ENCODE results near the gene TNIK.
"Not testable (repeated sequence)": the region's sequence is repeated elsewhere in the genome, so short reads cannot be mapped to it uniquely, and the experiment has no call there.

The TNIK gene

GRCh38 chr3:171430530-171430929 is 29.7 kb downstream of the TNIK start:
- DNase-seq (ENCODE audit: insufficient read length, low spot score) (no peak), FAIRE-seq (no peak)
- no peak for TF ChIP-seq TAF1 (IDR thresholded peaks at IDR 0.05; ENCODE audit: low read depth, low read length)
- no peak for TF ChIP-seq PAX5 (IDR thresholded peaks at IDR 0.05; ENCODE audit: insufficient read depth, low read length, severe bottlenecking)
- no peak for TF ChIP-seq SPI1 (IDR thresholded peaks at IDR 0.05; ENCODE audit: low read depth, low read length)
- TF ChIP-seq POLR2A (IDR thresholded peaks at IDR 0.05; ENCODE audit: low read depth, low read length), result no peak
- TF ChIP-seq POU2F2 (IDR thresholded peaks at IDR 0.05; ENCODE audit: low read depth, low read length), result no peak
- no peak for TF ChIP-seq POLR2AphosphoS5 (IDR thresholded peaks at IDR 0.05; ENCODE audit: low read depth, low read length)

GRCh38 chr3:171429635-171430034 is 30.6 kb downstream of the TNIK start:
- no peak for DNase-seq (ENCODE audit: insufficient read length, low spot score)
- FAIRE-seq, result no peak
- TF ChIP-seq POLR2A (IDR thresholded peaks at IDR 0.05; ENCODE audit: low read depth, low read length) (no peak), POLR2AphosphoS5 (IDR thresholded peaks at IDR 0.05; ENCODE audit: low read depth, low read length) (no peak), SPI1 (IDR thresholded peaks at IDR 0.05; ENCODE audit: low read depth, low read length) (no peak), PAX5 (IDR thresholded peaks at IDR 0.05; ENCODE audit: insufficient read depth, low read length, severe bottlenecking) (no peak), POU2F2 (IDR thresholded peaks at IDR 0.05; ENCODE audit: low read depth, low read length) (no peak), TAF1 (IDR thresholded peaks at IDR 0.05; ENCODE audit: low read depth, low read length) (no peak)

DNA sequence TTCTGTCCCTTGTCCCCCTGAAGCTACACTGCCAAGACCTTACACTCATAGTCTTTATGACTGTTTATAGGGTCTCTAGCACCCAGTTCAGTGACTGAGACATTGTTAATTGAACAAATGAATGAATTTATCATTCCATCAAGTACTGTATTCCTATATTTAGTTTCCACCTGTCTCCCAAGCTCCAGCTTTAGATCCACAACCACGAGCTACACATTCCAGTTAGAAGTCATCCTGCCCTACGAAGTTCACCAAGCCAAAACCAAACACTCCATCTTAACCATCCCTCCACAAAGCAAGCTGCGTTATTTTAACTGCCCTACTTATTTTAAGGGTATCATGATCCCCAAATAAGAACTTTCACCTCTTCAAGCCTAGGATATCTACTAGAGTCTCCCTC is 31.3 kb downstream of the TNIK start:
- DNase-seq (ENCODE audit: insufficient read length, low spot score) (no peak), FAIRE-seq (no peak)
- no peak for TF ChIP-seq POLR2A (IDR thresholded peaks at IDR 0.05; ENCODE audit: low read depth, low read length)
- no peak for TF ChIP-seq TAF1 (IDR thresholded peaks at IDR 0.05; ENCODE audit: low read depth, low read length)
- no peak for TF ChIP-seq PAX5 (IDR thresholded peaks at IDR 0.05; ENCODE audit: insufficient read depth, low read length, severe bottlenecking)
- TF ChIP-seq POLR2AphosphoS5 (IDR thresholded peaks at IDR 0.05; ENCODE audit: low read depth, low read length), result no peak
- no peak for TF ChIP-seq POU2F2 (IDR thresholded peaks at IDR 0.05; ENCODE audit: low read depth, low read length)
- TF ChIP-seq SPI1 (IDR thresholded peaks at IDR 0.05; ENCODE audit: low read depth, low read length), result no peak

- TF ChIP-seq POLR2AphosphoS5 (IDR thresholded peaks at IDR 0.05; ENCODE audit: low read depth, low read length), result no peak
- DNase-seq (ENCODE audit: insufficient read length, low spot score) (no peak), FAIRE-seq (no peak)
These were observed 31.9 kb downstream of the TNIK start for GRCh38 chr3:171428321-171428787.

DNA sequence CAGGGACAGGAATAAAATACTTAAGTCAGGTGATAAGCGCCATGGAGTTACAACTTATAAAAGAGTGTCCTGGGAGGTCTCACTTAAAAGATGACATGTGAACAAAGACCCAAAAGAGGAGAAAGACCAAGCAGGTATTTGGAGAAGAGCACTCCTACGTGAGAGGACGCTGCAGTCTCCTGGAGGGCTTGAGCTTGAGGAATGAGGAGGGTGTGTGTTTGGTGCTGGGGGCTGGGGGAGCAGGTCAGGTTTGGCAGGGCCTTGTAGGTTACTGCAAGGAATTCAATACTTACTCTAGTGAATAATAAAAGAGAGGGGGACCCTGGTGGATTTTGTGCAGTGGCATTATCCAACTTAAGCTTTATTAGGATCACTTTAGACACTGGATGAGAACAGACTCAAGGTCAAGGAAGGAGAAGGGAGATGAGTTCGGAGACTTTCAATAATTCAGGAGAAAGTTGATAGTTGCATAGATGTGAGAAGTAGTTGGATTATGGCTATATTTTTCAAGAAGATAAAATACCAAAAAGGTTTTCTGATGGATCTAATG is 32.4 kb downstream of the TNIK start:
- no peak for TF ChIP-seq POLR2A (IDR thresholded peaks at IDR 0.05; ENCODE audit: low read depth, low read length)
- TF ChIP-seq POU2F2 (IDR thresholded peaks at IDR 0.05; ENCODE audit: low read depth, low read length), result no peak
- no peak for TF ChIP-seq POLR2AphosphoS5 (IDR thresholded peaks at IDR 0.05; ENCODE audit: low read depth, low read length)
- TF ChIP-seq PAX5 (IDR thresholded peaks at IDR 0.05; ENCODE audit: insufficient read depth, low read length, severe bottlenecking), result no peak
- no peak for TF ChIP-seq TAF1 (IDR thresholded peaks at IDR 0.05; ENCODE audit: low read depth, low read length)
- TF ChIP-seq SPI1 (IDR thresholded peaks at IDR 0.05; ENCODE audit: low read depth, low read length), result no peak
- no peak for DNase-seq (ENCODE audit: insufficient read length, low spot score)
- FAIRE-seq, result no peak

DNA sequence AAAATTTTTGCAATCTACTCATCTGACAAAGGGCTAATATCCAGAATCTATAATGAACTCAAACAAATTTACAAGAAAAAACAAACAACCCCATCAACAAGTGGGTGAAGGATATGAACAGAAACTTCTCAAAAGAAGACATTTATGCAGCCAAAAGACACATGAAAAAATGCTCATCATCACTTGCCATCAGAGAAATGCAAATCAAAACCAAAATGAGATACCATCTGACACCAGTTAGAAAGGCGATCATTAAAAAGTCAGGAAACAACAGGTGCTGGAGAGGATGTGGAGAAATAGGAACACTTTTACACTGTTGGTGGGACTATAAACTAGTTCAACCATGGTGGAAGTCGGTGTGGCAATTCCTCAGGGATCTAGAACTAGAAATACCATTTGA is 36.1 kb downstream of the TNIK start:
- DNase-seq (ENCODE audit: insufficient read length, low spot score); FAIRE-seq: not testable (repeated sequence)

DNA sequence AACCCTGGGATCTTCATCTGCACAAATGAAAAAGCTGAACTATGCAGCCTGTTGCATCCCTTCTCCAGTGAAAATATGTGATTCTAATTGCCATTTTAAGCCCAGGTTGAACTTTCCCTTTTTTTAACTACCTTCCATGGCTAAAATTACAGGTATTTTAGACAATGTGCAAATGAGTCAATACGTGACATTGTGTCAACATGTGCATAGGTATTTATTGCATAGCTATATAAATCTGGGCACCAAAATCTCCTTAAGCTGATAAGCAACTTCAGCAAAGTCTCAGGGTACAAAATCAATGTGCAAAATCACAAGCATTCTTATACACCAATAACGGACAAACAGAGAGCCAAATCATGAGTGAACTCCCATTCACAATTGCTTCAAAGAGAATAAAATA is 37.4 kb downstream of the TNIK start:
- not testable (repeated sequence) for FAIRE-seq; DNase-seq (ENCODE audit: insufficient read length, low spot score)

DNA sequence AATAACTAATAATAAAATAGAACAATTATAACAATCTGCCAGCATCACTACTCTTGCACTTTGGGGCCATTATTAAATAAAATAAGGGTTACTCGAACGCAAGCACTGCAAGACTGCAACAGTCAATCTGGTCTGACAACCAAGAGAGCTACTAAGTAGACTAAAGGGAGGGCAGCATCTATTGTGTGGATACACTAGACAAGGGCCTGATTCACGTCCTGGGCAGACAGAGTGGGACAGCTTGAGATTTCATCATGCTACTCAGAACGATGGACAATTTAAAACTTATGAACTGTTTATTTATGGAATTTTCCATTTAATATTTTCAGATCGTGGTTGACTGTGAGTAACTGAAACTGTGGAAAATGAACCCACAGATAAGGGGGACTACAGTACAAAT is 39.5 kb downstream of the TNIK start:
- DNase-seq (ENCODE audit: insufficient read length, low spot score), result no peak
- TF ChIP-seq SPI1 (IDR thresholded peaks at IDR 0.05; ENCODE audit: low read depth, low read length) (no peak), POLR2A (IDR thresholded peaks at IDR 0.05; ENCODE audit: low read depth, low read length) (no peak), PAX5 (IDR thresholded peaks at IDR 0.05; ENCODE audit: insufficient read depth, low read length, severe bottlenecking) (no peak), TAF1 (IDR thresholded peaks at IDR 0.05; ENCODE audit: low read depth, low read length) (no peak)
- FAIRE-seq, result no peak

GRCh38 chr3:171419457-171419856 is 40.7 kb downstream of the TNIK start:
- no peak for TF ChIP-seq SPI1 (IDR thresholded peaks at IDR 0.05; ENCODE audit: low read depth, low read length)
- no peak for TF ChIP-seq POLR2AphosphoS5 (IDR thresholded peaks at IDR 0.05; ENCODE audit: low read depth, low read length)
- TF ChIP-seq POLR2A (IDR thresholded peaks at IDR 0.05; ENCODE audit: low read depth, low read length), result no peak
- TF ChIP-seq PAX5 (IDR thresholded peaks at IDR 0.05; ENCODE audit: insufficient read depth, low read length, severe bottlenecking), result no peak
- no peak for TF ChIP-seq TAF1 (IDR thresholded peaks at IDR 0.05; ENCODE audit: low read depth, low read length)
- no peak for TF ChIP-seq POU2F2 (IDR thresholded peaks at IDR 0.05; ENCODE audit: low read depth, low read length)
- DNase-seq (ENCODE audit: insufficient read length, low spot score) (no peak), FAIRE-seq (no peak)

DNA sequence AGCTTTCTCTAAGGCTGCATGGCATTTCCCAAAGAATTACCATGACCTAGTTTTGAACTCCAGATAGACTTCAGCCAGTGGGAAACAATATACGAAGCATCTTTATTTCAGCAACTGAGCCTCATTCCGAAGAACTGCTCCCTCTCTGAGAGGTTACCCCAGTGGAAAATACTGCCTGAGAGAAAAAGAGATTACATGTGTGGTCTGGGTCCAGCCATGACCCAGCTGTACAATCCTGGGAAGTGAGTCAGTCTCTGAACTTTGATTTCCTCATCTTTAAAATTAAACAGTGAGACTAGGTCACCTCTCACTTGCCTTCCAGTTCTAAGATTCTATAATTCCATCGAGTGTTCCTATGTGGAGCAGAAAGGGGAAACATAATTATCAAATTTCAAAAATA is 42.4 kb downstream of the TNIK start:
- no peak for DNase-seq (ENCODE audit: insufficient read length, low spot score)
- FAIRE-seq, result no peak
- TF ChIP-seq TAF1 (IDR thresholded peaks at IDR 0.05; ENCODE audit: low read depth, low read length) (no peak), POLR2A (IDR thresholded peaks at IDR 0.05; ENCODE audit: low read depth, low read length) (no peak), PAX5 (IDR thresholded peaks at IDR 0.05; ENCODE audit: insufficient read depth, low read length, severe bottlenecking) (no peak), POU2F2 (IDR thresholded peaks at IDR 0.05; ENCODE audit: low read depth, low read length) (no peak), SPI1 (IDR thresholded peaks at IDR 0.05; ENCODE audit: low read depth, low read length) (no peak), POLR2AphosphoS5 (IDR thresholded peaks at IDR 0.05; ENCODE audit: low read depth, low read length) (no peak)

- no peak for DNase-seq (ENCODE audit: insufficient read length, low spot score)
- FAIRE-seq, result no peak
These were observed 43.1 kb downstream of the TNIK start for GRCh38 chr3:171417137-171417536.

More at GRCh38 chr3:171417137-171417536, 43.1 kb downstream of the TNIK start:
- TF ChIP-seq TAF1 (IDR thresholded peaks at IDR 0.05; ENCODE audit: low read depth, low read length), result no peak
- TF ChIP-seq POLR2AphosphoS5 (IDR thresholded peaks at IDR 0.05; ENCODE audit: low read depth, low read length), result no peak
- TF ChIP-seq POU2F2 (IDR thresholded peaks at IDR 0.05; ENCODE audit: low read depth, low read length), result no peak
- no peak for TF ChIP-seq SPI1 (IDR thresholded peaks at IDR 0.05; ENCODE audit: low read depth, low read length)
- no peak for TF ChIP-seq PAX5 (IDR thresholded peaks at IDR 0.05; ENCODE audit: insufficient read depth, low read length, severe bottlenecking)
- TF ChIP-seq POLR2A (IDR thresholded peaks at IDR 0.05; ENCODE audit: low read depth, low read length), result no peak

All from GM12891 (cell line).